GM21423 (cell line): ENCODE data around the gene PDE8B.
"Not testable (repeated sequence)": the region's sequence is repeated elsewhere in the genome, so short reads cannot be mapped to it uniquely, and the experiment has no call there.

ENCODE experiments used
- ATAC-seq: cut with Tn5 transposase; IDR thresholded peaks from one replicate; pipeline ENCODE4 v1.9.1; 2021; ENCODE audit warnings: mild to moderate bottlenecking, moderate library complexity; ENCODE audit not compliant: unreplicated experiment

PDE8B gene

GRCh38 chr5:77427998-77428397, 217.5 kb downstream of the PDE8B start:
- no peak for ATAC-seq

GRCh38 chr5:77428526-77428925, 218.0 kb downstream of the PDE8B start:
- ATAC-seq = no peak

GRCh38 chr5:77430726-77431125, 220.2 kb downstream of the PDE8B start:
- no peak for ATAC-seq

- no peak for ATAC-seq
Measured at GRCh38 chr5:77431286-77431685, 220.8 kb downstream of the PDE8B start.

GRCh38 chr5:77431719-77432118, 221.2 kb downstream of the PDE8B start:
- ATAC-seq = no peak

GRCh38 chr5:77437194-77437593, 226.7 kb downstream of the PDE8B start:
- no peak for ATAC-seq

GRCh38 chr5:77438071-77438470, 227.6 kb downstream of the PDE8B start:
- no peak for ATAC-seq

- ATAC-seq = no peak
Measured at GRCh38 chr5:77443670-77444069, 233.2 kb downstream of the PDE8B start.

GRCh38 chr5:77444356-77444755, 233.9 kb downstream of the PDE8B start:
- no peak for ATAC-seq

GRCh38 chr5:77448831-77449230, 238.4 kb downstream of the PDE8B start:
- ATAC-seq = no peak

GRCh38 chr5:77449277-77449676, 238.8 kb downstream of the PDE8B start:
- ATAC-seq = no peak

- ATAC-seq = no peak
Measured at GRCh38 chr5:77449981-77450380, 239.5 kb downstream of the PDE8B start.

- ATAC-seq = no peak
Measured at GRCh38 chr5:77452351-77452750, 241.9 kb downstream of the PDE8B start.

- no peak for ATAC-seq
Measured at GRCh38 chr5:77454123-77454522, 243.6 kb downstream of the PDE8B start.

- ATAC-seq = no peak
Measured at GRCh38 chr5:77461287-77461686, 250.8 kb downstream of the PDE8B start.

GRCh38 chr5:77463905-77464304, 253.4 kb downstream of the PDE8B start:
- ATAC-seq = no peak

GRCh38 chr5:77468875-77469274, 258.4 kb downstream of the PDE8B start:
- not testable (repeated sequence) for ATAC-seq

- ATAC-seq = not testable (repeated sequence)
Measured at GRCh38 chr5:77475041-77475440, 264.6 kb downstream of the PDE8B start.
